ENCODE measurements around the gene TNFSF8.

The TNFSF8 gene

GRCh38 chr9:114902786-114903524 is 27.4 kb downstream of the TNFSF8 start:
- no peak for DNase-seq

GRCh38 chr9:114900942-114901802 is 29.2 kb downstream of the TNFSF8 start:
- DNase-seq, result no peak

GRCh38 chr9:114899995-114900394 is 30.4 kb downstream of the TNFSF8 start:
- DNase-seq, result no peak

GRCh38 chr9:114899461-114899860 is 30.9 kb downstream of the TNFSF8 start:
- no peak for DNase-seq

- no peak for DNase-seq
Observed at GRCh38 chr9:114898741-114899140, 31.6 kb downstream of the TNFSF8 start.

- no peak for DNase-seq
Observed at GRCh38 chr9:114897196-114897595, 33.2 kb downstream of the TNFSF8 start.

- DNase-seq, result no peak
Observed at GRCh38 chr9:114896344-114896743, 34.0 kb downstream of the TNFSF8 start.

- DNase-seq, result no peak
Observed at GRCh38 chr9:114895521-114895991, 34.8 kb downstream of the TNFSF8 start.

GRCh38 chr9:114894609-114895433 is 35.6 kb downstream of the TNFSF8 start:
- no peak for DNase-seq

- DNase-seq, result no peak
Observed at GRCh38 chr9:114894206-114894605, 36.2 kb downstream of the TNFSF8 start.

GRCh38 chr9:114893221-114894010 is 37.0 kb downstream of the TNFSF8 start:
- no peak for DNase-seq

GRCh38 chr9:114889802-114890224 is 40.6 kb downstream of the TNFSF8 start:
- DNase-seq, result no peak

- DNase-seq, result no peak
Observed at GRCh38 chr9:114888607-114889006, 41.8 kb downstream of the TNFSF8 start.

- DNase-seq, result no peak
Observed at GRCh38 chr9:114887963-114888362, 42.4 kb downstream of the TNFSF8 start.

- DNase-seq, result no peak
Observed at GRCh38 chr9:114884787-114885452, 45.5 kb downstream of the TNFSF8 start.

GRCh38 chr9:114883709-114884108 is 46.7 kb downstream of the TNFSF8 start:
- DNase-seq, result no peak

GRCh38 chr9:114880291-114880745 is 50.1 kb downstream of the TNFSF8 start:
- DNase-seq, result no peak

- DNase-seq, result no peak
Observed at GRCh38 chr9:114878879-114879564, 51.4 kb downstream of the TNFSF8 start.

- no peak for DNase-seq
Observed at GRCh38 chr9:114869845-114870244, 60.5 kb downstream of the TNFSF8 start.

GRCh38 chr9:114869378-114869777 is 61.0 kb downstream of the TNFSF8 start:
- no peak for DNase-seq

- DNase-seq, result no peak
Observed at GRCh38 chr9:114867327-114867726, 63.1 kb downstream of the TNFSF8 start.

Measured in NCI-H2227 treated with DMSO at 0.1 percent for 48 hours (cell line).